ENCODE measurements around the gene ANXA2R. TPM values are rescaled to one million over a fixed set of nuclear protein-coding genes. Genes with fewer than 3 reads are reported as not detected.

The ANXA2R gene
- total and polyA plus RNA-seq, 9 of the 15 experiments (the other 6 are each of a cell fraction or from before 2014, with no cell fraction given), result 2.1 to 4.8 (median 3.4) TPM

GRCh38 chr5:43042626-43043399, 2.7 kb upstream of the ANXA2R start (continued):
- no peak for TF ChIP-seq HINFP (tag; conservative IDR thresholded peaks at IDR 0.05; ENCODE audit: low read depth)
- TF ChIP-seq JUN (IDR thresholded peaks at IDR 0.05; ENCODE audit: borderline replicate concordance, low read depth, low read length), result peak; percentile 53; the same call in 1 of the 2 replicates
- peak; percentile 97; the same call in 1 of the 2 replicates for TF ChIP-seq JUN (CRISPR knock-in tag; IDR thresholded peaks at IDR 0.05; ENCODE audit: borderline replicate concordance)
- peak; percentile 57; the same call in 1 of the 2 replicates for TF ChIP-seq ZNF143 (CRISPR knock-in tag; IDR thresholded peaks at IDR 0.05)
- TF ChIP-seq XRCC4 (IDR thresholded peaks at IDR 0.05; ENCODE audit: extremely low read depth, insufficient read depth, insufficient read length), result no peak
- TF ChIP-seq ZFP30 (CRISPR knock-in tag; IDR thresholded peaks at IDR 0.05; ENCODE audit: borderline replicate concordance), result no peak
- TF ChIP-seq MBD1 (CRISPR knock-in tag; IDR thresholded peaks at IDR 0.05), result no peak
- peak; percentile 42; the same call in 1 of the 2 replicates for TF ChIP-seq CREB1 (IDR thresholded peaks at IDR 0.05)
- TF ChIP-seq CREB1 (CRISPR knock-in tag; IDR thresholded peaks at IDR 0.05), result peak; percentile 60; the same call in 1 of the 2 replicates
- peak; percentile 74 for TF ChIP-seq ARID1B (IDR thresholded peaks at IDR 0.05)
- no peak for TF ChIP-seq ZC3H4 (CRISPR knock-in tag; IDR thresholded peaks at IDR 0.05; ENCODE audit: borderline replicate concordance)
- peak; percentile 37; the same call in 1 of the 2 replicates for TF ChIP-seq GATAD2B (IDR thresholded peaks at IDR 0.05; ENCODE audit: borderline replicate concordance)
- no peak for TF ChIP-seq DIDO1 (tag; IDR thresholded peaks at IDR 0.05; ENCODE audit: low read depth)
- TF ChIP-seq C11orf30 (IDR thresholded peaks at IDR 0.05; ENCODE audit: low read depth), result 0 out of 2 replicates have a peak, but pooled peaks have one; percentile 33
- no peak for TF ChIP-seq ZKSCAN3 (CRISPR knock-in tag; IDR thresholded peaks at IDR 0.05)
- TF ChIP-seq EGR1 (conservative IDR thresholded peaks at IDR 0.05), result no peak
- no peak for TF ChIP-seq ZNF551 (CRISPR knock-in tag; IDR thresholded peaks at IDR 0.05)
- TF ChIP-seq GTF3C2 (IDR thresholded peaks at IDR 0.05; ENCODE audit: borderline replicate concordance, extremely low read depth, insufficient read length), result no peak
- TF ChIP-seq ARID3B (CRISPR knock-in tag; IDR thresholded peaks at IDR 0.05; ENCODE audit: borderline replicate concordance), result no peak

Data from K562 (cell line).